Hepatocyte (in vitro differentiated cells): ENCODE measurements around the gene EYA4. TPM values are rescaled to one million over a fixed set of nuclear protein-coding genes. Genes with fewer than 3 reads are reported as not detected.

Experiments
- DNase-seq: peaks from one replicate; pipeline ENCODE4 v3.0.0-alpha.2; 2016; ENCODE audit warnings: low spot score
- H2AFZ ChIP-seq: fragments of 200-600 bp; sonication (generic); 2 replicates; pipeline ENCODE4 v1.6.0; 2016; ENCODE audit warnings: antibody characterized with exemption, mild to moderate bottlenecking
- H3K27ac ChIP-seq: fragments of 200-600 bp; sonication (generic); 2 replicates; pipeline ENCODE4 v1.5.1; 2016; ENCODE audit warnings: mild to moderate bottlenecking
- H3K27me3 ChIP-seq: fragments of 200-600 bp; sonication (generic); 2 replicates; pipeline ENCODE4 v1.6.1; 2016
- H3K36me3 ChIP-seq: fragments of 200-600 bp; sonication (generic); replicated peaks from 2 replicates; pipeline ENCODE4 v1.5.1; 2016; ENCODE audit warnings: low read depth; ENCODE audit not compliant: insufficient read depth
- H3K4me1 ChIP-seq: fragments of 200-600 bp; sonication (generic); 2 replicates; pipeline ENCODE4 v1.5.1; 2016; ENCODE audit warnings: mild to moderate bottlenecking, moderate library complexity; ENCODE audit not compliant: insufficient read depth
- H3K4me2 ChIP-seq: fragments of 200-600 bp; sonication (generic); 2 replicates; pipeline ENCODE4 v1.6.0; 2016
- H3K4me3 ChIP-seq: fragments of 200-600 bp; sonication (generic); 2 replicates; pipeline ENCODE4 v1.5.1; 2016; ENCODE audit warnings: mild to moderate bottlenecking
- H3K79me2 ChIP-seq: fragments of 200-600 bp; sonication (generic); 2 replicates; pipeline ENCODE4 v1.6.0; 2017; ENCODE audit warnings: mild to moderate bottlenecking
- H3K9me2 ChIP-seq: fragments of 200-600 bp; sonication (generic); replicated peaks from 2 replicates; pipeline ENCODE4 v1.6.0; 2017; ENCODE audit warnings: mild to moderate bottlenecking; ENCODE audit not compliant: insufficient read depth
- H3K9me3 ChIP-seq: fragments of 200-600 bp; sonication (generic); 2 replicates; pipeline ENCODE4 v1.5.1; 2016; ENCODE audit warnings: low read depth, mild to moderate bottlenecking
- H4K20me1 ChIP-seq: fragments of 200-600 bp; sonication (generic); 2 replicates; pipeline ENCODE4 v1.6.0; 2016; ENCODE audit warnings: mild to moderate bottlenecking; ENCODE audit not compliant: insufficient read depth, poor library complexity, severe bottlenecking
- EZH2 ChIP-seq: fragments of 200-600 bp; sonication (generic); IDR thresholded peaks from 2 replicates; pipeline ENCODE4 v1.6.1; 2016; ENCODE audit warnings: antibody characterized with exemption, mild to moderate bottlenecking, borderline replicate concordance
- EZH2phosphoT487 ChIP-seq: fragments of 200-600 bp; sonication (generic); IDR thresholded peaks from one replicate; pipeline ENCODE4 v1.6.1; 2018; ENCODE audit warnings: antibody characterized with exemption, mild to moderate bottlenecking, low read depth, moderate library complexity; ENCODE audit not compliant: unreplicated experiment, severe bottlenecking
- WGBS: methylation state at CpG from one replicate; pipeline ENCODE4 v1.1.6; 2016; ENCODE audit warnings: low lambda C conversion rate; ENCODE audit errors: missing lambda C conversion rate; 5-methylcytosine and 5-hydroxymethylcytosine counted together
- polyA plus RNA-seq: library from polyadenylated mRNA; unstranded; fragments of >200 nt; fragmentation: Nextera tagmentation; extraction: Ambion mirVana; gene quantifications from 2 replicates; pipeline ENCODE4 v1.2.1, GENCODE V29; 2016
- total RNA-seq: library from RNA; depleted of rRNA; stranded (reverse); fragments of >200 nt; gene quantifications from 2 replicates; pipeline ENCODE4 v1.2.3, GENCODE V29; 2014
- TF ChIP-seq, protein P1 (sequence below): fragments of 200-600 bp; sonication (generic); IDR thresholded peaks from 2 replicates; pipeline ENCODE4 v1.5.1; 2016; ENCODE audit warnings: antibody characterized with exemption, mild to moderate bottlenecking; ENCODE audit not compliant: poor library complexity

EYA4 gene
- total and polyA plus RNA-seq, 2 experiments from 2014 or later, result 0.33 to 1.8 TPM

DNA sequence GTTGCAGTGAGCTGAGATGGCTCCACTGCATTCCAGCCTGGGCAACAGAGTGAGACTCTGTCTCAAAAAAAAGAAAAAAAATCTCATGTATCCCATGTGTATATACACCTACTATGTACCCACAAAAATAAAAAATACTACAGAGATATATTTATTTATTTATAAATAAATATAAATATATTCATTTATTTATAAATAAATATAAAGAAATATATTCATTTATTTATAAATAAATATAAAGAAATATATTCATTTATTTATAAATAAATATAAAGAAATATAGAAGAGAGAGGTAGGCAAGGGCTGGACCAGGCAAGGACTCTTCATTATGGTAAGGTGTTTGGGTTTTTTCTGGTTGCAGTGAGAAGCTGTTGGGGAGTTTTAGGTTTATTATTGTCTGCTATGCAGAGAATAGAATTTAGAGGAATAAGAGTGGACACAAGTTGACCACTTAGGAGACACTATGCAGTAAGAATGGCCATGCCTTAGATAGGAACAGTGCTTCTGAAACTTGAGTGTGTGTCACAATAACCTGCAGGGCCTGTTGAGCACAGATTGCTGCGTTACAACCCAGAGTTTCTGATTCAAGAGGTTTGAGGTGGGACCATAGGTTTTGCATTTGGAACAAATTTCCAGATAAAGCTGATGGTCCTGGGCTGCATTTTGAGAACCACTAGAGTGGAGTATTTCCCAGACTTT is 254.2 kb downstream of the EYA4 start:
- H3K4me3 ChIP-seq, result no peak overlapping the region
- no peaks in the 10 kb centered on the region for H3K4me1 ChIP-seq
- no peaks in the 10 kb centered on the region for H4K20me1 ChIP-seq
- no peak for TF ChIP-seq EZH2phosphoT487
- no peak overlapping the region for H3K4me2 ChIP-seq
- no peaks in the 10 kb centered on the region for H3K9me2 ChIP-seq
- H3K36me3 ChIP-seq, result no peaks in the 10 kb centered on the region
- H2AFZ ChIP-seq, result no peak overlapping the region
- H3K27me3 ChIP-seq, result no peaks in the 10 kb centered on the region
- DNase-seq, result no peak
- 90% methylated on average over 1 of the region's 1 CpG for WGBS
- no peak overlapping the region for H3K27ac ChIP-seq
- no peaks in the 10 kb centered on the region for H3K79me2 ChIP-seq
- no peaks in the 10 kb centered on the region for H3K9me3 ChIP-seq

DNA sequence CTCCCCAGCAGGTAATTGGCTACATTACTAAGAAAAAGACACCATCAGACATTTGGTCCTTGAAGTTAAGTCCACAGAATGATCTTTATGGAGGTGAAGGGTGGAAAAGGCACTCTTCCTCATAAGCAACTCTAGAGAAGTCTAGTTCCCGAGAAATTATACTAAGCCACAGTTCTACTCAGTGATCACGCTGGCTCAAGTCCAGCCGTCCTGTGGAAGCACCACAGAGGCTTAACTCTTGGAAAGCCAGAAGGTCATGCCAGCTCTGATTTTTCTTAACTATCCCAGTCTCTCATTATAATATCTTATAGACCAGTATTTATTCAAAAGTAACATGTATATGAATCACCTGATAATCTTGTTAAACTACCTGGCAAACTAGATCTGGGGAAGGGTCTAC is 258.5 kb downstream of the EYA4 start:
- TF ChIP-seq EZH2, result no peak
- no peak for TF ChIP-seq EZH2phosphoT487
- TF ChIP-seq, protein P1, sequence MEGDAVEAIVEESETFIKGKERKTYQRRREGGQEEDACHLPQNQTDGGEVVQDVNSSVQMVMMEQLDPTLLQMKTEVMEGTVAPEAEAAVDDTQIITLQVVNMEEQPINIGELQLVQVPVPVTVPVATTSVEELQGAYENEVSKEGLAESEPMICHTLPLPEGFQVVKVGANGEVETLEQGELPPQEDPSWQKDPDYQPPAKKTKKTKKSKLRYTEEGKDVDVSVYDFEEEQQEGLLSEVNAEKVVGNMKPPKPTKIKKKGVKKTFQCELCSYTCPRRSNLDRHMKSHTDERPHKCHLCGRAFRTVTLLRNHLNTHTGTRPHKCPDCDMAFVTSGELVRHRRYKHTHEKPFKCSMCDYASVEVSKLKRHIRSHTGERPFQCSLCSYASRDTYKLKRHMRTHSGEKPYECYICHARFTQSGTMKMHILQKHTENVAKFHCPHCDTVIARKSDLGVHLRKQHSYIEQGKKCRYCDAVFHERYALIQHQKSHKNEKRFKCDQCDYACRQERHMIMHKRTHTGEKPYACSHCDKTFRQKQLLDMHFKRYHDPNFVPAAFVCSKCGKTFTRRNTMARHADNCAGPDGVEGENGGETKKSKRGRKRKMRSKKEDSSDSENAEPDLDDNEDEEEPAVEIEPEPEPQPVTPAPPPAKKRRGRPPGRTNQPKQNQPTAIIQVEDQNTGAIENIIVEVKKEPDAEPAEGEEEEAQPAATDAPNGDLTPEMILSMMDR, result no peak
- H2AFZ ChIP-seq, result no peak overlapping the region
- no peaks in the 10 kb centered on the region for H4K20me1 ChIP-seq
- H3K9me3 ChIP-seq, result no peaks in the 10 kb centered on the region
- WGBS, result 73% methylated on average over 3 of the region's 3 CpGs
- no peaks in the 10 kb centered on the region for H3K27me3 ChIP-seq
- H3K9me2 ChIP-seq, result no peaks in the 10 kb centered on the region
- H3K36me3 ChIP-seq, result no peaks in the 10 kb centered on the region
- no peak overlapping the region for H3K4me3 ChIP-seq
- no peak overlapping the region for H3K27ac ChIP-seq
- no peak for DNase-seq
- no peak overlapping the region for H3K4me2 ChIP-seq
- H3K4me1 ChIP-seq, result peaks cover 9% of the 10 kb centered on the region
- H3K79me2 ChIP-seq, result no peaks in the 10 kb centered on the region

DNA sequence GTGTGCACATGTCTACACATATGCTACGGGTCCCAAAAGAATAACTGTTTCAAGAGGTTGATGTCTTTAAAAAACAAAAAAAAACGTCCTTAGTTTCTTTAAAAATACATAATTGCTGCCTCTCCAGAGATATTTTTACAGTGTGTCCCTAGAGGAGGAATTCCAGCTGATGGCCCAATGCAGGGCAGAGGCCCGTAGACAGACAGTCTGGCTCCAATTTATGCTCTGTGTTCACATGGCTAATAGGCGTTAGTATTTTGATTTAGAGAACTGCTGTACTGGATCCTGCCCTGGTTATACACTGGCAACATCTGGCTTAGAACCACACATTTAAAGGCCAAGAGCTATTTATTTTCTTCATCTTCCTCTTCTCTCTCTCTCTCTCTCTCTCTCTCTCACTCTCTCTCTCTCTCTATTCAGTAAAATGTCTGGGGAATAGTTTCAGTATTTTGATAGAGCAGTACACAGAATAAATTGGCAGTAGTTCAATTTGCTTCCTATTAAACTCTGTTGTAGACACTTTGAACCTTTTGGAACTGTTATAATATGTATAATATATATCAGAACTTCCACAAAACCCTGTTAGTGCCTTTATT is 260.6 kb downstream of the EYA4 start:
- Histone ChIP-seq H3K4me1 (peaks cover 9% of the 10 kb centered on the region), H3K4me2 (no peak overlapping the region), H3K4me3 (no peak overlapping the region), H4K20me1 (no peaks in the 10 kb centered on the region), H3K79me2 (no peaks in the 10 kb centered on the region), H3K36me3 (no peaks in the 10 kb centered on the region), H2AFZ (no peak overlapping the region), H3K27me3 (no peaks in the 10 kb centered on the region), H3K9me3 (no peaks in the 10 kb centered on the region), H3K27ac (no peak overlapping the region), H3K9me2 (no peaks in the 10 kb centered on the region)
- DNase-seq, result no peak
- TF ChIP-seq EZH2 (no peak), EZH2phosphoT487 (no peak)
- TF ChIP-seq, protein P1, result no peak
- WGBS, result 46% methylated on average over 4 of the region's 4 CpGs
